T-helper 1 cell treated with Interleukin-12 subunit alpha and Interleukin-12 subunit beta and Interleukin-4 antibody, amounts not matched to agents 30 ng/mL and 1 ng/mL, for 36 hours (primary cell): ENCODE measurements around the gene FAM110A. TPM values are rescaled to one million over a fixed set of nuclear protein-coding genes. Genes with fewer than 3 reads are reported as not detected.
"Not testable (repeated sequence)": the region's sequence is repeated elsewhere in the genome, so short reads cannot be mapped to it uniquely, and the experiment has no call there.

ENCODE experiments used
- intact Hi-C: fragments of 100-400 bp; cut with micrococcal nuclease; formaldehyde crosslinking; loops from one replicate; pipeline ENCODE4 v1.15.1; 2024
- total RNA-seq: library from RNA; stranded (reverse); gene quantifications from 2 replicates; pipeline ENCODE4 v1.2.3, GENCODE V29; 2022

Gene FAM110A
- total RNA-seq, 1 donor from 2014 or later = 28.3 TPM

GRCh38 chr20:822651-823573 is 10.6 kb upstream of the FAM110A start:
- intact Hi-C loops = no loop called here

- intact Hi-C loops = no loop called here
These were observed 10.0 kb upstream of the FAM110A start for GRCh38 chr20:823574-823902.

- intact Hi-C loops = no loop called here
These were observed 9.0 kb upstream of the FAM110A start for GRCh38 chr20:824490-824889.

GRCh38 chr20:824916-825315 is 8.6 kb upstream of the FAM110A start:
- intact Hi-C loops = no loop called here

- intact Hi-C loops = no loop called here
These were observed 7.6 kb upstream of the FAM110A start for GRCh38 chr20:825710-826421.

GRCh38 chr20:826695-827323 is 6.7 kb upstream of the FAM110A start:
- intact Hi-C loops = no loop called here

- intact Hi-C loops = not testable (repeated sequence)
These were observed 5.5 kb upstream of the FAM110A start for GRCh38 chr20:827981-828380.

- intact Hi-C loops = no loop called here
These were observed 4.5 kb upstream of the FAM110A start for GRCh38 chr20:828987-829386.

GRCh38 chr20:829551-829950 is 4.0 kb upstream of the FAM110A start:
- intact Hi-C loops = no loop called here

- intact Hi-C loops = loop anchor here (5.0 to 10.0 kb wide), 3 partner anchors 397 to 825 kb away; partner anchors contain the start of genes NSFL1C, RAD21L1 and SIRPG
These were observed 3.4 kb upstream of the FAM110A start for GRCh38 chr20:830011-830521.

- intact Hi-C loops = loop anchor here (5.0 to 10.0 kb wide), 3 partner anchors 396 to 824 kb away; partner anchors contain the start of genes NSFL1C, RAD21L1 and SIRPG
These were observed 2.3 kb upstream of the FAM110A start for GRCh38 chr20:831251-831650.

GRCh38 chr20:831956-832355 is 1.6 kb upstream of the FAM110A start:
- intact Hi-C loops = loop anchor here (2.0 to 10.0 kb wide), 6 partner anchors 179 to 1271 kb away; partner anchors contain the start of genes NSFL1C, RAD21L1, SIRPG and SRXN1

- intact Hi-C loops = loop anchor here (1.0 to 10.0 kb wide), 9 partner anchors 11 to 1270 kb away; partner anchors contain the start of genes NSFL1C, PSMF1, RAD21L1 and SIRPG
These were observed 430 bp upstream of the FAM110A start for GRCh38 chr20:833121-833449.

- intact Hi-C loops = loop anchor here (5.0 to 10.0 kb wide), 3 partner anchors 393 to 821 kb away; partner anchors contain the start of genes NSFL1C, RAD21L1 and SIRPG
These were observed 734 bp downstream of the FAM110A start for GRCh38 chr20:834151-834746.

- intact Hi-C loops = loop anchor here (10.0 kb wide), 1 partner anchor 819 kb away; the partner anchor contains the start of gene SIRPG
These were observed 2.1 kb downstream of the FAM110A start for GRCh38 chr20:835608-836045.

GRCh38 chr20:836190-836589 is 2.7 kb downstream of the FAM110A start:
- intact Hi-C loops = loop anchor here (10.0 kb wide), 1 partner anchor 819 kb away; the partner anchor contains the start of gene SIRPG

- intact Hi-C loops = loop anchor here (10.0 kb wide), 1 partner anchor 816 kb away; the partner anchor contains the start of gene SIRPG
These were observed 5.5 kb downstream of the FAM110A start for GRCh38 chr20:839015-839414.

- intact Hi-C loops = loop anchor here (10.0 kb wide), 2 partner anchors 515 to 815 kb away; partner anchors contain the start of genes SIRPG and SOX12
These were observed 6.1 kb downstream of the FAM110A start for GRCh38 chr20:839626-840025.

- intact Hi-C loops = loop anchor here (10.0 kb wide), 1 partner anchor 516 kb away; the partner anchor contains the start of gene SOX12
These were observed 7.0 kb downstream of the FAM110A start for GRCh38 chr20:840503-840857.

- intact Hi-C loops = loop anchor here (10.0 kb wide), 1 partner anchor 516 kb away; the partner anchor contains the start of gene SOX12
These were observed 7.5 kb downstream of the FAM110A start for GRCh38 chr20:840858-841567.
